ENCODE results near the gene GPR173.

Gene GPR173

GRCh38 chrX:53071604-53072417, 23.2 kb downstream of the GPR173 start:
- no peak for DNase-seq (ENCODE audit: low spot score)

GRCh38 chrX:53072418-53073114, 24.0 kb downstream of the GPR173 start:
- no peak for DNase-seq (ENCODE audit: low spot score)

GRCh38 chrX:53073115-53073586, 24.6 kb downstream of the GPR173 start:
- no peak for DNase-seq (ENCODE audit: low spot score)

- DNase-seq (ENCODE audit: low spot score) = no peak
These were observed 26.4 kb downstream of the GPR173 start for GRCh38 chrX:53075011-53075410.

GRCh38 chrX:53076671-53077070, 28.1 kb downstream of the GPR173 start:
- no peak for DNase-seq (ENCODE audit: low spot score)

- no peak for DNase-seq (ENCODE audit: low spot score)
These were observed 28.9 kb downstream of the GPR173 start for GRCh38 chrX:53077207-53078197.

- no peak for DNase-seq (ENCODE audit: low spot score)
These were observed 30.4 kb downstream of the GPR173 start for GRCh38 chrX:53078943-53079342.

- no peak for DNase-seq (ENCODE audit: low spot score)
These were observed 32.3 kb downstream of the GPR173 start for GRCh38 chrX:53080628-53081580.

- DNase-seq (ENCODE audit: low spot score) = peak; percentile 95
These were observed 33.6 kb downstream of the GPR173 start, which contains the start of gene TSPYL2 for GRCh38 chrX:53081925-53082772. TSS of gene TSPYL2 (plus strand) at chrX:53082367. CDS start at chrX:53082499, 132 bp downstream.

GRCh38 chrX:53082773-53083616, 34.4 kb downstream of the GPR173 start:
- DNase-seq (ENCODE audit: low spot score) = no peak

- no peak for DNase-seq (ENCODE audit: low spot score)
These were observed 35.5 kb downstream of the GPR173 start for GRCh38 chrX:53084043-53084570.

- no peak for DNase-seq (ENCODE audit: low spot score)
These were observed 36.3 kb downstream of the GPR173 start for GRCh38 chrX:53084863-53085262.

- DNase-seq (ENCODE audit: low spot score) = no peak
These were observed 37.2 kb downstream of the GPR173 start for GRCh38 chrX:53085661-53086229.

- no peak for DNase-seq (ENCODE audit: low spot score)
These were observed 37.9 kb downstream of the GPR173 start for GRCh38 chrX:53086464-53086863.

- no peak for DNase-seq (ENCODE audit: low spot score)
These were observed 38.8 kb downstream of the GPR173 start for GRCh38 chrX:53087388-53087831.

GRCh38 chrX:53088136-53088974, 39.8 kb downstream of the GPR173 start:
- DNase-seq (ENCODE audit: low spot score) = peak; percentile 79

- no peak for DNase-seq (ENCODE audit: low spot score)
These were observed 40.7 kb downstream of the GPR173 start for GRCh38 chrX:53089224-53089842.
